ENCODE data around the gene CRYZL1. TPM values are rescaled to one million over a fixed set of nuclear protein-coding genes. Genes with fewer than 3 reads are reported as not detected.

Gene CRYZL1
- total RNA-seq, 1 experiment from 2014 or later, result 35.2 TPM

GRCh38 chr21:33668180-33668579 lies 26.6 kb upstream of the CRYZL1 start:
- no peaks in the 10 kb centered on the region for H3K27me3 Mint-ChIP-seq (ENCODE audit: insufficient read depth, unreplicated experiment)
- peaks cover 5% of the 10 kb centered on the region for H3K36me3 Mint-ChIP-seq (ENCODE audit: insufficient read depth, unreplicated experiment)
- no peaks in the 10 kb centered on the region for H3K9me3 Mint-ChIP-seq (ENCODE audit: unreplicated experiment)
- no peak for TF ChIP-seq CTCF (IDR thresholded peaks at IDR 0.05; ENCODE audit: unreplicated experiment)
- H3K4me3 Mint-ChIP-seq (ENCODE audit: unreplicated experiment), result no peak overlapping the region
- H3K4me1 Mint-ChIP-seq (ENCODE audit: insufficient read depth, unreplicated experiment), result peaks cover 11% of the 10 kb centered on the region
- H3K27ac Mint-ChIP-seq (ENCODE audit: low read depth, unreplicated experiment), result peak overlapping the region; percentile 33
- intact Hi-C loops (cut with micrococcal nuclease), result no loop called here
- ChIA-PET POLR2A (no interaction called here), CTCF (no interaction called here)
- DNase-seq (ENCODE audit: unreplicated experiment), result no peak
- BruUV-seq (replicated peaks), result no TSS peak

- no peak for DNase-seq (ENCODE audit: unreplicated experiment)
- Mint-ChIP-seq H3K9me3 (ENCODE audit: unreplicated experiment) (no peaks in the 10 kb centered on the region), H3K36me3 (ENCODE audit: insufficient read depth, unreplicated experiment) (no peaks in the 10 kb centered on the region), H3K27ac (ENCODE audit: low read depth, unreplicated experiment) (peak overlapping the region; percentile 3), H3K27me3 (ENCODE audit: insufficient read depth, unreplicated experiment) (no peaks in the 10 kb centered on the region), H3K4me3 (ENCODE audit: unreplicated experiment) (no peak overlapping the region), H3K4me1 (ENCODE audit: insufficient read depth, unreplicated experiment) (peaks cover 11% of the 10 kb centered on the region)
- ChIA-PET POLR2A (no interaction called here), CTCF (no interaction called here)
- intact Hi-C loops (cut with micrococcal nuclease), result no loop called here
- BruUV-seq (replicated peaks), result no TSS peak
- TF ChIP-seq CTCF (IDR thresholded peaks at IDR 0.05; ENCODE audit: unreplicated experiment), result no peak
These were observed 26.1 kb upstream of the CRYZL1 start for GRCh38 chr21:33667636-33668035.

- Mint-ChIP-seq H3K4me3 (ENCODE audit: unreplicated experiment) (no peak overlapping the region), H3K27me3 (ENCODE audit: insufficient read depth, unreplicated experiment) (no peaks in the 10 kb centered on the region), H3K27ac (ENCODE audit: low read depth, unreplicated experiment) (no peak overlapping the region), H3K4me1 (ENCODE audit: insufficient read depth, unreplicated experiment) (peaks cover 17% of the 10 kb centered on the region), H3K36me3 (ENCODE audit: insufficient read depth, unreplicated experiment) (no peaks in the 10 kb centered on the region), H3K9me3 (ENCODE audit: unreplicated experiment) (no peaks in the 10 kb centered on the region)
- TF ChIP-seq CTCF (IDR thresholded peaks at IDR 0.05; ENCODE audit: unreplicated experiment), result no peak
- no peak for DNase-seq (ENCODE audit: unreplicated experiment)
- BruUV-seq (replicated peaks), result no TSS peak
- POLR2A ChIA-PET, result interaction anchor here (1.4 to 2.1 kb wide), 4 partner anchors 11 to 18 kb away, joined by 3 to 12 read pairs (median 5); no protein-coding TSS in a partner anchor
- intact Hi-C loops (cut with micrococcal nuclease), result no loop called here
- CTCF ChIA-PET, result interaction anchor here (0.7 to 1.2 kb wide), 3 partner anchors 20 to 239 kb away, joined by 3 to 6 read pairs (median 3); no protein-coding TSS in a partner anchor
These were observed 24.6 kb upstream of the CRYZL1 start for GRCh38 chr21:33666153-33666552.

- ChIA-PET POLR2A (interaction anchor here (0.7 to 1.1 kb wide), 3 partner anchors 9 to 23 kb away, joined by 3 to 4 read pairs (median 3); no protein-coding TSS in a partner anchor), CTCF (interaction anchor here (1.0 kb wide), 1 partner anchor 117 kb away, joined by 4 read pairs; no protein-coding TSS in a partner anchor)
- H3K36me3 Mint-ChIP-seq (ENCODE audit: insufficient read depth, unreplicated experiment), result no peaks in the 10 kb centered on the region
- H3K9me3 Mint-ChIP-seq (ENCODE audit: unreplicated experiment), result no peaks in the 10 kb centered on the region
- no peak for DNase-seq (ENCODE audit: unreplicated experiment)
- no peaks in the 10 kb centered on the region for H3K27me3 Mint-ChIP-seq (ENCODE audit: insufficient read depth, unreplicated experiment)
- no peak for TF ChIP-seq CTCF (IDR thresholded peaks at IDR 0.05; ENCODE audit: unreplicated experiment)
- H3K4me1 Mint-ChIP-seq (ENCODE audit: insufficient read depth, unreplicated experiment), result peaks cover 22% of the 10 kb centered on the region
- no peak overlapping the region for H3K27ac Mint-ChIP-seq (ENCODE audit: low read depth, unreplicated experiment)
- BruUV-seq (replicated peaks), result no TSS peak
- no peak overlapping the region for H3K4me3 Mint-ChIP-seq (ENCODE audit: unreplicated experiment)
- intact Hi-C loops (cut with micrococcal nuclease), result no loop called here
These were observed 22.6 kb upstream of the CRYZL1 start for GRCh38 chr21:33664135-33664534.
